A673 (cell line): ENCODE results near the gene KIAA0232.

Experiments
- EZH2 ChIP-seq: fragments of 200-600 bp; sonication (generic); IDR thresholded peaks from 2 replicates; pipeline ENCODE4 v1.6.1; 2017; ENCODE audit warnings: borderline replicate concordance, low read depth, mild to moderate bottlenecking, mixed read lengths, antibody characterized with exemption, low read length; ENCODE audit not compliant: poor library complexity, severe bottlenecking
- TF ChIP-seq, protein P1 (sequence below): fragments of 300-800, 200-600 bp; sonication (generic); conservative IDR thresholded peaks from 2 replicates; pipeline ENCODE4 v1.5.1; 2017; ENCODE audit warnings: low read depth, mild to moderate bottlenecking, antibody characterized with exemption, low read length, moderate library complexity, mixed read lengths

- TF ChIP-seq, protein P1, sequence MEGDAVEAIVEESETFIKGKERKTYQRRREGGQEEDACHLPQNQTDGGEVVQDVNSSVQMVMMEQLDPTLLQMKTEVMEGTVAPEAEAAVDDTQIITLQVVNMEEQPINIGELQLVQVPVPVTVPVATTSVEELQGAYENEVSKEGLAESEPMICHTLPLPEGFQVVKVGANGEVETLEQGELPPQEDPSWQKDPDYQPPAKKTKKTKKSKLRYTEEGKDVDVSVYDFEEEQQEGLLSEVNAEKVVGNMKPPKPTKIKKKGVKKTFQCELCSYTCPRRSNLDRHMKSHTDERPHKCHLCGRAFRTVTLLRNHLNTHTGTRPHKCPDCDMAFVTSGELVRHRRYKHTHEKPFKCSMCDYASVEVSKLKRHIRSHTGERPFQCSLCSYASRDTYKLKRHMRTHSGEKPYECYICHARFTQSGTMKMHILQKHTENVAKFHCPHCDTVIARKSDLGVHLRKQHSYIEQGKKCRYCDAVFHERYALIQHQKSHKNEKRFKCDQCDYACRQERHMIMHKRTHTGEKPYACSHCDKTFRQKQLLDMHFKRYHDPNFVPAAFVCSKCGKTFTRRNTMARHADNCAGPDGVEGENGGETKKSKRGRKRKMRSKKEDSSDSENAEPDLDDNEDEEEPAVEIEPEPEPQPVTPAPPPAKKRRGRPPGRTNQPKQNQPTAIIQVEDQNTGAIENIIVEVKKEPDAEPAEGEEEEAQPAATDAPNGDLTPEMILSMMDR = no peak
- no peak for TF ChIP-seq EZH2
Measured at GRCh38 chr4:6782147-6782845, at the start of gene KIAA0232.
